K562 (cell line): Measurements from ENCODE around the gene BEST2. TPM values are rescaled to one million over a fixed set of nuclear protein-coding genes. Genes with fewer than 3 reads are reported as not detected.

Source experiments
- CBFB ChIP-seq: sonication (generic); formaldehyde crosslinking; IDR thresholded peaks from 2 replicates; pipeline ENCODE4 v1.4.0; 2020; ENCODE audit warnings: mild to moderate bottlenecking, missing genetic modification reagents
- DIDO1 ChIP-seq: fragments of 450-650 bp; IDR thresholded peaks from 2 replicates; pipeline ENCODE4 v1.6.1; 2016; ENCODE audit warnings: low read depth, missing biosample characterization, missing genetic modification characterization
- FOS ChIP-seq: IDR thresholded peaks from 3 replicates; pipeline ENCODE4 v1.6.1; 2011; ENCODE audit not compliant: insufficient read length; ENCODE audit errors: extremely low read depth
- MED1 ChIP-seq: sonication (generic); formaldehyde crosslinking; IDR thresholded peaks from 2 replicates; pipeline ENCODE4 v1.8.1; 2023; ENCODE audit warnings: missing genetic modification reagents, borderline replicate concordance
- PHB2 ChIP-seq: fragments of 450-650 bp; IDR thresholded peaks from 2 replicates; pipeline ENCODE4 v1.6.1; 2017; ENCODE audit warnings: low read depth
- PHF21A ChIP-seq: fragments of 450-650 bp; IDR thresholded peaks from 2 replicates; pipeline ENCODE4 v1.6.1; 2017; ENCODE audit warnings: low read depth, borderline replicate concordance
- PPARD ChIP-seq: fragments of 250-450 bp; sonication (Bioruptor Pico); IDR thresholded peaks from 2 replicates; pipeline ENCODE4 v1.8.0; 2022; ENCODE audit warnings: inconsistent platforms, mild to moderate bottlenecking, moderate library complexity
- RAD21 ChIP-seq, 2 experiments: fragments of 250-450 bp in 1 of 2; fragments of 450-650 bp in 1 of 2; sonication (Bioruptor Pico) in 1 of 2; formaldehyde crosslinking in 1 of 2; IDR thresholded peaks in 1 of 2; conservative IDR thresholded peaks in 1 of 2; 2 replicates each; pipeline versions ENCODE4 v1.4.0 to v1.8.0; 2020 to 2022; ENCODE audit warnings: mild to moderate bottlenecking in 2 of 2, moderate library complexity in 1 of 2
- RB1 ChIP-seq: fragments of 450-650 bp; IDR thresholded peaks from 2 replicates; pipeline ENCODE4 v1.6.1; 2017; ENCODE audit warnings: low read depth, mild to moderate bottlenecking
- RFX1 ChIP-seq: fragments of 450-650 bp; IDR thresholded peaks from 2 replicates; pipeline ENCODE4 v1.6.1; 2016; ENCODE audit warnings: mild to moderate bottlenecking, moderate library complexity
- SOX6 ChIP-seq: fragments of 450-650 bp; IDR thresholded peaks from 2 replicates; pipeline ENCODE4 v1.6.1; 2014; ENCODE audit warnings: mild to moderate bottlenecking
- STAT5A ChIP-seq: IDR thresholded peaks from 2 replicates; pipeline ENCODE4 v1.6.1; 2012; ENCODE audit warnings: low read length, inconsistent platforms, borderline replicate concordance
- ZC3H4 ChIP-seq: sonication (generic); formaldehyde crosslinking; IDR thresholded peaks from 2 replicates; pipeline ENCODE4 v1.9.0; 2021; ENCODE audit warnings: missing genetic modification reagents, borderline replicate concordance
- ZFPM2 ChIP-seq: fragments of 250-450 bp; sonication (Bioruptor Pico); IDR thresholded peaks from 2 replicates; pipeline ENCODE4 v1.5.1; 2022; ENCODE audit warnings: mild to moderate bottlenecking
- ZNF253 ChIP-seq: fragments of 250-450 bp; sonication (Bioruptor Pico); conservative IDR thresholded peaks from 2 replicates; pipeline ENCODE4 v1.6.1; 2021; ENCODE audit warnings: mild to moderate bottlenecking
- ZNF398 ChIP-seq: fragments of 250-450 bp; sonication (Bioruptor Pico); IDR thresholded peaks from 2 replicates; pipeline ENCODE4 v1.8.0; 2021; ENCODE audit warnings: moderate library complexity, mild to moderate bottlenecking, inconsistent platforms
- ZNF41 ChIP-seq: fragments of 250-450 bp; sonication (Bioruptor Pico); conservative IDR thresholded peaks from 2 replicates; pipeline ENCODE4 v1.4.0; 2020; ENCODE audit warnings: mild to moderate bottlenecking
- ZNF740 ChIP-seq, 3 experiments: fragments of 200-800 bp in 1 of 3; sonication (Bioruptor generic) in 1 of 3; sonication (generic) in 1 of 3; formaldehyde crosslinking in 1 of 3; IDR thresholded peaks; 2 replicates each; pipeline versions ENCODE4 v1.6.1 to v1.8.0; 2016 to 2022; ENCODE audit warnings: mild to moderate bottlenecking in 2 of 3, missing compliant biosample characterization in 2 of 3, missing genetic modification characterization in 2 of 3, missing genetic modification reagents in 1 of 3
- ZNF778 ChIP-seq: fragments of 450-650 bp; formaldehyde crosslinking; IDR thresholded peaks from 2 replicates; pipeline ENCODE4 v1.4.0; 2020; ENCODE audit warnings: mild to moderate bottlenecking, moderate library complexity
- polyA plus RNA-seq, 8 experiments: library from polyadenylated mRNA; depleted of rRNA in 4 of 8; stranded (reverse) in 5 of 8; unstranded in 3 of 8; fragments of >200 nt; fragmentation: Nextera tagmentation in 2 of 8; fragmentation: Illumina TruSeq in 1 of 8; extraction: Ambion mirVana in 2 of 8; extraction: Trizol in 1 of 8; gene quantifications; 2 replicates each; pipeline versions ENCODE4 v1.2.1 to v1.2.3, GENCODE V29; 2011 to 2014; ENCODE audit warnings: inconsistent platforms in 1 of 8, missing spikeins in 1 of 8
- total RNA-seq, 7 experiments: library from RNA; depleted of rRNA in 6 of 7; stranded (reverse); fragments of >200 nt in 6 of 7; fragmentation: Illumina TruSeq in 2 of 7; extraction: Trizol in 2 of 7; gene quantifications; 2 replicates each; pipeline versions ENCODE4 v1.2.1 to v1.2.3, GENCODE V29; 2011 to 2021; ENCODE audit warnings: low replicate concordance in 1 of 7
- TF ChIP-seq, protein P1 (sequence below): sonication (generic); formaldehyde crosslinking; IDR thresholded peaks from 2 replicates; pipeline ENCODE4 v1.4.0; 2020; ENCODE audit warnings: mild to moderate bottlenecking, missing genetic modification reagents
- TF ChIP-seq, protein P2 (sequence below): sonication (generic); formaldehyde crosslinking; IDR thresholded peaks from 2 replicates; pipeline ENCODE4 v1.8.1; 2023; ENCODE audit warnings: mild to moderate bottlenecking, missing genetic modification reagents

BEST2 gene
- total and polyA plus RNA-seq, 9 of the 15 experiments (the other 6 are each of a cell fraction or from before 2014, with no cell fraction given): not detected

GRCh38 chr19:12791345-12792050 is 39.9 kb downstream of the BEST2 start, which contains the start of gene JUNB (continued):
- TF ChIP-seq, protein P1, sequence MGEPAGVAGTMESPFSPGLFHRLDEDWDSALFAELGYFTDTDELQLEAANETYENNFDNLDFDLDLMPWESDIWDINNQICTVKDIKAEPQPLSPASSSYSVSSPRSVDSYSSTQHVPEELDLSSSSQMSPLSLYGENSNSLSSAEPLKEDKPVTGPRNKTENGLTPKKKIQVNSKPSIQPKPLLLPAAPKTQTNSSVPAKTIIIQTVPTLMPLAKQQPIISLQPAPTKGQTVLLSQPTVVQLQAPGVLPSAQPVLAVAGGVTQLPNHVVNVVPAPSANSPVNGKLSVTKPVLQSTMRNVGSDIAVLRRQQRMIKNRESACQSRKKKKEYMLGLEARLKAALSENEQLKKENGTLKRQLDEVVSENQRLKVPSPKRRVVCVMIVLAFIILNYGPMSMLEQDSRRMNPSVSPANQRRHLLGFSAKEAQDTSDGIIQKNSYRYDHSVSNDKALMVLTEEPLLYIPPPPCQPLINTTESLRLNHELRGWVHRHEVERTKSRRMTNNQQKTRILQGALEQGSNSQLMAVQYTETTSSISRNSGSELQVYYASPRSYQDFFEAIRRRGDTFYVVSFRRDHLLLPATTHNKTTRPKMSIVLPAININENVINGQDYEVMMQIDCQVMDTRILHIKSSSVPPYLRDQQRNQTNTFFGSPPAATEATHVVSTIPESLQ (CRISPR knock-in tag): peak; percentile 94; the same call in 1 of the 2 replicates
- TF ChIP-seq ZC3H4 (peak; percentile 85; the same call in 1 of the 2 replicates), ZNF41 (CRISPR knock-in tag) (no peak; the same call in 1 of the 2 replicates), RAD21 (CRISPR knock-in tag; conservative IDR thresholded peaks at IDR 0.05 in 1 of 2, IDR thresholded peaks at IDR 0.05 in 1 of 2) (peak in 1 of 2 experiments; percentile 18; a peak in 2 of 4 replicates), SOX6 (0 out of 2 replicates have a peak, but pooled peaks have one; percentile 56), MED1 (CRISPR knock-in tag) (no peak), PHF21A (no peak; the same call in 1 of the 2 replicates), PHB2 (no peak), DIDO1 (tag) (no peak), RFX1 (no peak), STAT5A (no peak; the same call in 1 of the 2 replicates), ZNF253 (no peak), PPARD (no peak), ZNF740 (CRISPR knock-in tag; IDR thresholded peaks at IDR 0.05) (no peak), ZNF740 (tag; IDR thresholded peaks at IDR 0.05) (peak in 1 of 2 experiments; percentile 52; a peak in 2 of 4 replicates), FOS (peak; percentile 9), ZNF398 (CRISPR knock-in tag) (no peak), CBFB (CRISPR knock-in tag) (peak; percentile 55; the same call in 1 of the 2 replicates), ZFPM2 (0 out of 2 replicates have a peak, but pooled peaks have one; percentile 63), RB1 (peak; percentile 91), ZNF778 (CRISPR knock-in tag) (no peak)
- TF ChIP-seq, protein P2, sequence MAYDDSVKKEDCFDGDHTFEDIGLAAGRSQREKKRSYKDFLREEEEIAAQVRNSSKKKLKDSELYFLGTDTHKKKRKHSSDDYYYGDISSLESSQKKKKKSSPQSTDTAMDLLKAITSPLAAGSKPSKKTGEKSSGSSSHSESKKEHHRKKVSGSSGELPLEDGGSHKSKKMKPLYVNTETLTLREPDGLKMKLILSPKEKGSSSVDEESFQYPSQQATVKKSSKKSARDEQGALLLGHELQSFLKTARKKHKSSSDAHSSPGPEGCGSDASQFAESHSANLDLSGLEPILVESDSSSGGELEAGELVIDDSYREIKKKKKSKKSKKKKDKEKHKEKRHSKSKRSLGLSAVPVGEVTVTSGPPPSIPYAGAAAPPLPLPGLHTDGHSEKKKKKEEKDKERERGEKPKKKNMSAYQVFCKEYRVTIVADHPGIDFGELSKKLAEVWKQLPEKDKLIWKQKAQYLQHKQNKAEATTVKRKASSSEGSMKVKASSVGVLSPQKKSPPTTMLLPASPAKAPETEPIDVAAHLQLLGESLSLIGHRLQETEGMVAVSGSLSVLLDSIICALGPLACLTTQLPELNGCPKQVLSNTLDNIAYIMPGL (CRISPR knock-in tag): no peak
